Right lobe of liver (tissue), 6 donors: ENCODE measurements around the gene MYH6. TPM values are rescaled to one million over a fixed set of nuclear protein-coding genes. Genes with fewer than 3 reads are reported as not detected.

Experiments used
- ATAC-seq, 4 donors: fragments of 200-7000 bp; cut with Tn5 transposase; one replicate each; pipeline ENCODE4 v1.9.1; 2020; ENCODE audit warnings: mild to moderate bottlenecking in 4 of 4, moderate library complexity in 4 of 4
- DNase-seq, 3 donors: peaks; one replicate each; pipeline ENCODE4 v3.0.0-alpha.2; 2020
- H3K27ac ChIP-seq, 3 donors: fragments of 200-600 bp; one replicate each; pipeline ENCODE4 v1.8.0; 2022
- H3K27me3 ChIP-seq, 2 donors: fragments of 200-600 bp; one replicate each; pipeline ENCODE4 v1.8.0; 2022
- H3K36me3 ChIP-seq, 4 donors: fragments of 200-600 bp; sonication (generic) in 1 of 4; one replicate each; pipeline versions ENCODE4 v1.5.1 to v1.8.0; 2017 to 2022; ENCODE audit warnings: control low read depth in 1 of 4
- H3K4me1 ChIP-seq, 4 donors: fragments of 200-600 bp; sonication (generic) in 1 of 4; one replicate each; pipeline versions ENCODE4 v1.5.1 to v1.8.0; 2017 to 2022; ENCODE audit warnings: control low read depth in 1 of 4
- H3K4me3 ChIP-seq, 3 donors: fragments of 200-600 bp; one replicate each; pipeline ENCODE4 v1.8.0; 2022
- H3K9me3 ChIP-seq, 4 donors: fragments of 200-600 bp; sonication (generic) in 1 of 4; one replicate each; pipeline versions ENCODE4 v1.5.1 to v1.8.0; 2017 to 2022; ENCODE audit warnings: control low read depth in 1 of 4
- CTCF ChIP-seq, 4 donors: fragments of 200-600 bp in 3 of 4; fragments of 450-650 bp in 1 of 4; IDR thresholded peaks; one replicate each; pipeline versions ENCODE4 v1.5.1 to v1.8.0; 2016 to 2022; ENCODE audit warnings: antibody characterized with exemption in 4 of 4, mild to moderate bottlenecking in 2 of 4
- POLR2A ChIP-seq: fragments of 450-650 bp; IDR thresholded peaks from one replicate; pipeline ENCODE4 v1.6.1; 2017; ENCODE audit warnings: antibody characterized with exemption, mild to moderate bottlenecking
- WGBS: methylation state at CpG from one replicate; pipeline ENCODE4 v1.1.6; 2018; ENCODE audit warnings: low coverage, low lambda C conversion rate; ENCODE audit not compliant: insufficient coverage; ENCODE audit errors: missing lambda C conversion rate; 5-methylcytosine and 5-hydroxymethylcytosine counted together
- intact Hi-C, 2 donors: fragments of 100-400 bp; cut with DNase I; formaldehyde crosslinking; loops; one replicate each; pipeline versions ENCODE4 v1.11.2 to v1.14.1; 2022
- total RNA-seq, 6 experiments: library from RNA; depleted of rRNA in 2 of 6; stranded (reverse); fragments of >200 nt in 2 of 6; fragmentation: NEBNext Ultra II Directional in 3 of 6; extraction: Animal tissue kit (Norgen Biotek cat#: 25700) in 3 of 6; gene quantifications; one replicate each; pipeline versions ENCODE4 v1.1.0 to v1.2.4, GENCODE V29; 2016 to 2023
- donor health status: DM: no; HTN: yes; CAD: no.
- donor health status: DM: no; HTN: no; CAD: no.
- donor health status: DM: no; HTN: no; CAD: no.
- donor health status: DM: no; HTN: yes; CAD: no.
- donor health status: DM: no; HTN: yes; CAD: no.

The MYH6 gene
- total RNA-seq, 6 experiments from 2014 or later = 0.07 to 1.00 (median 0.13) TPM; not detected in 1

GRCh38 chr14:23445773-23446172 is 37.7 kb upstream of the MYH6 start:
- Histone ChIP-seq H3K27me3 (no peaks in the 10 kb centered on the region), H3K9me3 (no peaks in the 10 kb centered on the region), H3K27ac (no peak overlapping the region), H3K4me3 (no peak overlapping the region), H3K36me3 (no peaks in the 10 kb centered on the region), H3K4me1 (no peaks in the 10 kb centered on the region)
- TF ChIP-seq POLR2A (no peak), CTCF (IDR thresholded peaks at IDR 0.05) (no peak)
- ATAC-seq (no peak), DNase-seq (no peak)
- intact Hi-C loops = no loop called here
- WGBS = 48% methylated on average over 3 of the region's 4 CpGs

- no peak for TF ChIP-seq POLR2A
- no peak for TF ChIP-seq CTCF (IDR thresholded peaks at IDR 0.05)
- H3K4me1 ChIP-seq = no peaks in the 10 kb centered on the region
- H3K4me3 ChIP-seq = no peak overlapping the region
- DNase-seq = no peak
- H3K9me3 ChIP-seq = no peaks in the 10 kb centered on the region
- H3K36me3 ChIP-seq = no peaks in the 10 kb centered on the region
- ATAC-seq = no peak
- intact Hi-C loops = no loop called here
- 25% methylated on average over 1 of the region's 1 CpG for WGBS
- no peaks in the 10 kb centered on the region for H3K27me3 ChIP-seq
- no peak overlapping the region for H3K27ac ChIP-seq
Measured at GRCh38 chr14:23444314-23444713, 36.2 kb upstream of the MYH6 start.

GRCh38 chr14:23443881-23444280 is 35.8 kb upstream of the MYH6 start:
- no peaks in the 10 kb centered on the region for H3K9me3 ChIP-seq
- TF ChIP-seq CTCF (IDR thresholded peaks at IDR 0.05) (no peak), POLR2A (no peak)
- H3K36me3 ChIP-seq = no peaks in the 10 kb centered on the region
- H3K27me3 ChIP-seq = no peaks in the 10 kb centered on the region
- H3K4me1 ChIP-seq = no peaks in the 10 kb centered on the region
- no peak for DNase-seq
- H3K4me3 ChIP-seq = no peak overlapping the region
- no peak overlapping the region for H3K27ac ChIP-seq
- no peak for ATAC-seq
- intact Hi-C loops = no loop called here
- WGBS = 63% methylated on average over 6 of the region's 6 CpGs

GRCh38 chr14:23443411-23443812 is 35.3 kb upstream of the MYH6 start:
- DNase-seq (no peak), ATAC-seq (no peak)
- TF ChIP-seq POLR2A (no peak), CTCF (IDR thresholded peaks at IDR 0.05) (no peak)
- Histone ChIP-seq H3K27ac (no peak overlapping the region), H3K4me1 (no peaks in the 10 kb centered on the region), H3K36me3 (no peaks in the 10 kb centered on the region), H3K27me3 (no peaks in the 10 kb centered on the region), H3K9me3 (no peaks in the 10 kb centered on the region), H3K4me3 (no peak overlapping the region)
- WGBS = 47% methylated on average over 8 of the region's 11 CpGs
- intact Hi-C loops = no loop called here
